Measurements from ENCODE around the gene LIN7A.
"Not testable (repeated sequence)": the region's sequence is repeated elsewhere in the genome, so short reads cannot be mapped to it uniquely, and the experiment has no call there.

The LIN7A gene

GRCh38 chr12:80807640-80808288, 130.0 kb downstream of the LIN7A start:
- DNase-seq (ENCODE audit: low read depth), result no peak

DNA sequence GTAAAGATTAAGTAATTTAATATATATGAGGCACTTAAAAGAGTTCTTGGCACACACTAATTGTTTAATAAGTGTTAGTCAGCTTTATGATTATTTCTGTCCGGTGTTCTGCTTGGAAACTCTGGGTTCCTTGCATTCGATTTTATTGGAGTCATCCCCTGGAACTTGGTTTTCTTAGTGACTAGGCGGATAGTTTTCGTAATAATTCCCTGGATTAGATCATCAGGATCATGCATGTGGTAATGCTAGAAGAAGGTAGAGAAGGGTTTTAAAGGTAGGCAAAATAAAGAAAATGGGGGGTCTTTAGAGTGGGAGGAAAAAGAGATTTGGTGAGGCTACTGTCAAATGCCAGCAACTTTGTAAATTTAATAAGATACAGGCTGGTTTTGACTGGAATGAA, 132.6 kb downstream of the LIN7A start:
- no peak for DNase-seq (ENCODE audit: low read depth)

DNA sequence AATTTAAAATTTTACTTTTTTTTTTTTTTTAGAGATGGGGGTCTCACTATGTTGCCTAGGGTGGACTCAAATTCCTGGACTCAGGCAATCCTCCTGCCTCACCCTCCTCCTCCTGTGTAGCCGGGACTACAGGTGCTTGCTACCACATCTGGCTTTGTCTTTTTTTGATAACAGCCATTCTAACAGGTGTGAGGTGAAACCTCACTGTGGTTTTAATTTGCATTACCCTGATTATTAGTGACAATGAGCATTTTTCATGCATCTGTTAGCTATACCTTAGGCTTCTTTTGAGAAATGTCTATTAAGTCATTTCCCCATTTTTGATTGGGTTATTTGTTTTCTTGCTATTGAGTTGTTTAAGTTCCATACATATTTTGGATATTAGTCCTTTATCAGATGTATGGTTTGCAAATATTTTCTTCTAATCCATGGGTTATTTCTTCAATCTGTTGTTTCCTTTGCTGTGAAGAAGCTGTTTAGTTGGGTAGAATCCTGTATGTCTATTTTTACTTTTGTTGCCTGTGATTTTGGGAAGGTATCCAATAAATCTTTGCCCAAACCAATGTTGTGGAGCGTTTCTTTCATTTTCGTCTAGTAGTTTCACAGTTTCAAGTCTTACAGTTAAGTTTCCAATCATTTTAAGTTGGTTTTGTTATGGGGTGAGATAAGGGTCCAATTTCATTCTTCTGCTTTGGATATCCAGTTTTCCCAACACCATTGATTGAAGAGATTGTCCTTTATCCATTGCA, 134.9 kb downstream of the LIN7A start:
- peak; percentile 6 for DNase-seq (ENCODE audit: low read depth)

- no peak for DNase-seq (ENCODE audit: low read depth)
These were observed 139.5 kb downstream of the LIN7A start for GRCh38 chr12:80798281-80798680.

DNA sequence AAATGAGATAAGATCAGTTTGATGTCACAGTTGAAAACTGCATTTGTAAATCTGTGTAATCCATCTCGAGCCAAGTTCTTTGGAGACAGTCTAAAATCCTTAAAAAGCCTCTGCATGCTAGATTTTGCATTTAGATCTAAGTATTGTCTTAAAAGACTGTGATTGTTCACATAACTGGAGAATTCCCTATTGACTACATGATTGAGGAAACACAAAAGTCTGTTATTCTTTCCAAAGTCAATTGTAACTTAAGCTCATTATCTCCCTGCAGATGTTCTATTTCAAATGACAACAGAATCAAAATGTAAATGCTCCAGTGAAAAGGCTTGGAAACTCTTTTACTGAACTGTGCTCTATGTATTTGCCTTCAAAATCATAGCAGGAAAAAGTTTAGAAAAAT, 143.2 kb downstream of the LIN7A start:
- no peak for DNase-seq (ENCODE audit: low read depth)

DNA sequence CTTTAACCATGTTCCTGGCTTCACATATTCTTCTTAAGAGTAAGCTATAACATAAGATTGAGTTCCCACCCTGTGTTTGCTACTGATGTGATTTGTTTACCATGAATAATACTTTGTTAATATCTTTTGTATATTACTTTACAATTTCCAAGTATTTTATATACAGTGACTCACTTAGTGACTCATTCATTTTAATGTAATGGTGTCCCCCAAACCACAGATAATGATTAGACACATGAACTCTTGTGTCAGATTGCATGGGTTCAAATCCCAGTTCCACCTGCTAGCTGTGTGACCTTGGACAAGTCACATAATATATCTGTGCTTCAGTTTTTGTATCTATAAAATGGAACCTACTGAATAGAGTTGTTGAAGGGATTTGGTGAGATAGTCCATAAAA, 144.9 kb downstream of the LIN7A start:
- no peak for DNase-seq (ENCODE audit: low read depth)

DNA sequence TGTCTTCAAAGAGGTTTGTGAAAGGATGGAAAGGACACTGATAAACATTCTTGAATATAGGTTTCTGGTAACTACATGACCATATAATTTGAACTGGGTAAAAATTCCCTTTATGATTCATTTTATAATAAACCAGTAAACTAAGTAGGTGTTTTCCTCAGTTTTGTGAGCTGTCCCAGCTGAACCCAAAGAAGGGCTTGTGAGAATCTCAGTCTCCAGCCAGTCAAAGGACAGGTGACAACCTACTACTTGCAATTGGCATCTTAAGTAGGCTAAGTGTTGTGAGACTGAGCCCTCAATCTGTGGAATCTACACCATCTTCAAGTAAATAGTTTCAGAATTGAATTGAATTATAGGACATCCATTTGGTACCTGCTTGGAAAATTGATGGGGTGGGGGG, 145.9 kb downstream of the LIN7A start:
- DNase-seq (ENCODE audit: low read depth), result no peak

GRCh38 chr12:80788407-80788806, 149.3 kb downstream of the LIN7A start:
- not testable (repeated sequence) for DNase-seq (ENCODE audit: low read depth)

- DNase-seq (ENCODE audit: low read depth), result not testable (repeated sequence)
These were observed 154.7 kb downstream of the LIN7A start for GRCh38 chr12:80782963-80783470.

- no peak for DNase-seq (ENCODE audit: low read depth)
These were observed 156.4 kb downstream of the LIN7A start for GRCh38 chr12:80781313-80781712.

DNA sequence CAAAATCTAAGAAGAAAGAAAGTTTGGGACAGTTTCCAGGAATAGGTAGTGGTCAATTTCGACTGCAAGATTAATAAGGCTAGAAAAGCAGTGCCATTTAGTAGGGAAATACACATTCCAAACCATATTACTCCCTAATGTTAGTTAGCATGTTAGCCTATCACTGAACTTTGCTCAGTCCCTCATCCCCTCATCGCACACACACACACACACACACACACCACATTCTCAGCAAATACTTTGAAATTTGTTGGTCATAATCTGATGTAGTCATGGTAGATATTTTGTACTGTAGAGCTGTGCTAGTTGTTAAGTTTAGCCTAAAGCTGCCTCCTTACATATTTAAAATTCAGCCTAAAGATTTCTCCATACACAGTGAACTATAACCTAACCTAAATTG, 157.0 kb downstream of the LIN7A start:
- DNase-seq (ENCODE audit: low read depth), result no peak

DNA sequence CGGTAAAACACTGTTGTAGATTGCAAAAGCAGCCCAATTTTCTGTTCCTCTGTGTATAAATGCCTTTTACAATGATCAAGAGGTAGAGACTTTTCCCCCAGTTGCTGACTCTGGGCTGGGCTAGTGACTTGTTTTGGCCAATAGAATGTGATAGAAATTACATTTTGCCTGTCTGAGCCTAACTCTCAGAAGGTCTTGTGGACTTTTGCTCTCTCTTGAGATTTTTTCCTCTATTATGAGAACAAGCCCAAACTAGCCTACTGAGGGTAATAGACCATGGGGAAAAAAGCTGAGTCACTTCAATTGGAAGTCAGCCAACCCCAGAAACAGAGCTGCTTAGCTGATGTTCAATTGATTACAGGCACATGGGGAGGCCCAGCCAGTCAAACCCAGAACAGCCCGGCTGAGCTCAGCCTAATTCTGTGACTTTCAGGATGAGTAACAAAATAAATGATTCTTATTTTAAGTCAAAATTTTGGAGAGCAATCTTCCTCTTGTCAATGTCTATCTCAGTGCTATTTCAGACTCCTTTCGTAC, 159.7 kb downstream of the LIN7A start:
- peak; percentile 96 for DNase-seq (ENCODE audit: low read depth)

GRCh38 chr12:80777587-80777986, 160.1 kb downstream of the LIN7A start:
- DNase-seq (ENCODE audit: low read depth), result no peak

- no peak for DNase-seq (ENCODE audit: low read depth)
These were observed 161.0 kb downstream of the LIN7A start for GRCh38 chr12:80776706-80777105.

DNA sequence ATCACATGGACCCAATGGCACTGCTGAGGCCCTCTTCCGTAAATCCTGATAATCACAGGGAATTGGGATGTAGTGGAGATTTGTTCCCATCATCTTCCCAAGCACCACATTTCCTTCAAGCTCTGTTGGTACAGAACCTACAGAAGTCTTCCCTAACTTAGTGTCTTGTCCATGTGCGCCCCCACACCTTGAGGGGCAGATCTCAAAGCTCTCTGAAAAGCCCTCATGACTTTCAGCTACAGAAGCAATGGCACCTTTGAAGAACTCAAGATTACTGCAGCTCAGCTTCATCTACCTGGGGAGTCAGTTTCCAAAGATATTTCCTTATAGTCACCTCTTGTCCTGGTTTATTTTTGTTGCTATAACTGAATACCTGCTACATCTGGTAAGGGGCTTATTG, 166.8 kb downstream of the LIN7A start:
- DNase-seq (ENCODE audit: low read depth), result no peak

DNA sequence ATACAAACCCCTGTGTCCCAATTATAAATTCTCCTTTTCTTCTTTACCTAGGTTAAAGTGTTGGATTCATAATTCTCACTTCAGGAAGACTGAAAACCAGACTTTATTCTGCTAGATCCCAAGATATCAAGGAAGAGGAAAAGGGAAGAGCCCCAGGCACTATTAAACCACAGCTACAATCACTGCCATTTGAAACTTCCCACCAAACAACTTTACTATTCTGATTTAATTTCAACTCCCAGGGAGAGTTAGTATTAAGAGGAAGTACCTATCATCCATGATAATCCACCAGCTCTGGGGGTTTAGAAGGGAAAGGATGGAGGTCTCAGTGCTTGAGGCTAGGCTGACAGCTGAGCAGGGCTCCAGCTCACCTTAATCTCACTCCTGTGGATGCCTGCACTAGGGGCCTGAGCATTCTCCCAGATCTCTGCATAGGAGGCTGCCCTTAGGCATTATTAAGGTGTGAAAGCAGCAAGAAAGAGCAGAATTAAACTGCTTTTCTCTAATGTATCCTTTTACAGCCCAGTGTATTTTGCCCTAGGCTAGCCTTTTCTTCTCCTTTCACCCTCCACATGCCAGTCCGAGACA, 168.1 kb downstream of the LIN7A start:
- DNase-seq (ENCODE audit: low read depth), result no peak

GRCh38 chr12:80766897-80767296, 170.8 kb downstream of the LIN7A start:
- no peak for DNase-seq (ENCODE audit: low read depth)

- DNase-seq (ENCODE audit: low read depth), result no peak
These were observed 171.5 kb downstream of the LIN7A start for GRCh38 chr12:80766210-80766609.

GRCh38 chr12:80763874-80764273, 173.9 kb downstream of the LIN7A start:
- peak; percentile 65 for DNase-seq (ENCODE audit: low read depth)

- peak; percentile 67 for DNase-seq (ENCODE audit: low read depth)
These were observed 175.9 kb downstream of the LIN7A start for GRCh38 chr12:80761838-80762237.

GRCh38 chr12:80756875-80757274, 180.9 kb downstream of the LIN7A start:
- DNase-seq (ENCODE audit: low read depth), result peak; percentile 27

GRCh38 chr12:80754274-80754673, 183.5 kb downstream of the LIN7A start:
- peak; percentile 27 for DNase-seq (ENCODE audit: low read depth)

GRCh38 chr12:80752464-80752863, 185.3 kb downstream of the LIN7A start:
- peak; percentile 51 for DNase-seq (ENCODE audit: low read depth)

Data from iris pigment epithelial cell (primary cell).